ENCODE measurements around the gene TROAP. TPM values are rescaled to one million over a fixed set of nuclear protein-coding genes. Genes with fewer than 3 reads are reported as not detected.
"Not testable (repeated sequence)": the region's sequence is repeated elsewhere in the genome, so short reads cannot be mapped to it uniquely, and the experiment has no call there.

Gene TROAP, protein sequence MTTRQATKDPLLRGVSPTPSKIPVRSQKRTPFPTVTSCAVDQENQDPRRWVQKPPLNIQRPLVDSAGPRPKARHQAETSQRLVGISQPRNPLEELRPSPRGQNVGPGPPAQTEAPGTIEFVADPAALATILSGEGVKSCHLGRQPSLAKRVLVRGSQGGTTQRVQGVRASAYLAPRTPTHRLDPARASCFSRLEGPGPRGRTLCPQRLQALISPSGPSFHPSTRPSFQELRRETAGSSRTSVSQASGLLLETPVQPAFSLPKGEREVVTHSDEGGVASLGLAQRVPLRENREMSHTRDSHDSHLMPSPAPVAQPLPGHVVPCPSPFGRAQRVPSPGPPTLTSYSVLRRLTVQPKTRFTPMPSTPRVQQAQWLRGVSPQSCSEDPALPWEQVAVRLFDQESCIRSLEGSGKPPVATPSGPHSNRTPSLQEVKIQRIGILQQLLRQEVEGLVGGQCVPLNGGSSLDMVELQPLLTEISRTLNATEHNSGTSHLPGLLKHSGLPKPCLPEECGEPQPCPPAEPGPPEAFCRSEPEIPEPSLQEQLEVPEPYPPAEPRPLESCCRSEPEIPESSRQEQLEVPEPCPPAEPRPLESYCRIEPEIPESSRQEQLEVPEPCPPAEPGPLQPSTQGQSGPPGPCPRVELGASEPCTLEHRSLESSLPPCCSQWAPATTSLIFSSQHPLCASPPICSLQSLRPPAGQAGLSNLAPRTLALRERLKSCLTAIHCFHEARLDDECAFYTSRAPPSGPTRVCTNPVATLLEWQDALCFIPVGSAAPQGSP
- 1.6 and 8.9 TPM in 2 replicates for total RNA-seq

GRCh38 chr12:49322708-49323523 lies at the start of gene TROAP:
Gene TROAP, plus strand, starts transcription at chr12:49323255. Its CDS starts 354 bp downstream, at chr12:49323609.
- peak; percentile 99 for DNase-seq (ENCODE audit: low read depth in 2 of 2)

DNA sequence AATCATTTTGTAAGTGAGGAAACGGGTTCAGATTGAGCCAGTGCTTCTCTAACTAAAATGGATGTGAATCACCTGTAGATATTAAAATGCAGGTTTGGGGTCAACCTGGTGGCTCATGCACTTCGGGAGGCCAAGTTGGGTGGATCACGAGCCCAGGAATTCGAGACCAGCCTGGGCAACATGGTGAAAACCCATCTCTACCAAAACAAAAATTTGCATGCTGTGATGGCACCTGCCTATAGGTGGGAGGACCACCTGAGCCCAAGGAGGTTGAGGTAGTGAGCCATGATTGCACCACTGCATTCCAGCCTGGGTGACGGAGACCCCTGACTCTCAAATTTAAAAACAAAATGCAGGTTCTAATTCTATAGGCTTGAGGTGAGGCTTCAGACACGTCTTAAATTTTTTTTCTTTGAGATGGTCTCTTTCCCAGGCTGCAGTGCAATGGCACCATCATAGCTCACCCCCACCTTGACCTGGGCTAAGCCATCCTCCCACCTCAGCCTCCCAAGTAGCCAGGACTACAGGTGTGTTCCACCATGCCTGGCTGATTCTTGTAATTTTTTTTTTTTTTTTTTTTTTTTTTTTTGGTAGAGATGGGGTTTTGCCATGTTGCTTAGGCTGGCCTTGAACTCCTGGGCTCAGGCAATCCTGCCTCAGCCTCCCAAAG lies 49.2 kb upstream of the TROAP start:
- no peak for DNase-seq (ENCODE audit: low read depth in 2 of 2)

DNA sequence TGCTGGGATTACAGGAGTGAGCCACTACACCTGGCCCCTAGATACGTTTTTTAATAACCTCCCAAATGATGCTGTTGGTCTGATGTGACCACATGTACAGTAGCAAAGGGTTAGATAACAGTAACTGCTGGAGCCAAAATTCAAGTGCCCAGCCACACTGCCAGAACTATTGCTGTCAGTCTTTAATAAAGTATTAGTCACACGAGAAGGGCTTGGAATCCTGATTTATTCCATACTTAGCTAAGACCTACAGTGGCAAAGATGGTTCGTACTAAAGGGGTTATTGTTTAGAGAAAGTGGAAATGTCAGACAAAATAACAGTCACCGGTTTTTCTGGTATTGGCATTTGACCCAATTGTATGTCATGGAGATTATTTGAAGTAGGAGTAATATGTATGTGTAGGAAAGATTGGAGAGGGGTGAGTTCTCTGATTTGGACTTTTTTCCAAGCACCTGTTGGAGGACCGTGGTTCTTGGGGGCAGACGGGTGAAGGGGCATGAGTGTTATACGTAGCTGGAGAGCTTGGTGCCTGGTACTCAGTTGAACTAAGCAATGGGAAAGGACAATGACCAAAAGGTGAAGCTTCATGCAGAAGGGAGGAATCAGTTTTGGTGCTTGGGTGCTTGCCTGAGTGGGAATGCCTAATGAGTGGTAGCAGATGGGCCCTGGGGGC lies 48.5 kb upstream of the TROAP start:
- DNase-seq (ENCODE audit: low read depth in 2 of 2) = no peak

GRCh38 chr12:49276304-49277290 lies 46.5 kb upstream of the TROAP start:
- no peak for DNase-seq (ENCODE audit: low read depth in 2 of 2)

GRCh38 chr12:49277466-49277865 lies 45.6 kb upstream of the TROAP start:
- no peak for DNase-seq (ENCODE audit: low read depth in 2 of 2)

GRCh38 chr12:49279706-49280159 lies 43.3 kb upstream of the TROAP start:
- no peak for DNase-seq (ENCODE audit: low read depth in 2 of 2)

GRCh38 chr12:49280545-49280944 lies 42.5 kb upstream of the TROAP start:
- DNase-seq (ENCODE audit: low read depth in 2 of 2) = not testable (repeated sequence)

DNA sequence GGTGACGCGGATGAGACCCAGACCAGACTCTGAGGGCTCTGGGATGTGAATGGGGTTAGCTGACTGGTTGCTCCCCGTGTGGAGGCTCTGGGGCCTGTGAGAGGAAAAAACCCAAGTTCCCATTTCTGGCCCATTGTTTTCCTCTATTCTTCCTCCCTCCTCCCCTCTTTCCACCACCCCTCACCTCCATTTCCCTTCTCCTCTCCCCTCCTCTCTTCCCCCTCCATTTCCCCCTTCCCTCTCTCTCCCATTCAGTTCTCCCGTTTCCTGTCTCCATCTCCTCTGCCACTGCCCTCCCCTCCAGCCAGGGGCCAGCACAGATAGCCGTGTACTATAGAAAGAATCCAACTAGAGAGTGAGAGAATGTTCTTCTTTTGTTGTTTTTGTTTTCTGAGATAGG lies 40.8 kb upstream of the TROAP start:
- no peak for DNase-seq (ENCODE audit: low read depth in 2 of 2)

DNA sequence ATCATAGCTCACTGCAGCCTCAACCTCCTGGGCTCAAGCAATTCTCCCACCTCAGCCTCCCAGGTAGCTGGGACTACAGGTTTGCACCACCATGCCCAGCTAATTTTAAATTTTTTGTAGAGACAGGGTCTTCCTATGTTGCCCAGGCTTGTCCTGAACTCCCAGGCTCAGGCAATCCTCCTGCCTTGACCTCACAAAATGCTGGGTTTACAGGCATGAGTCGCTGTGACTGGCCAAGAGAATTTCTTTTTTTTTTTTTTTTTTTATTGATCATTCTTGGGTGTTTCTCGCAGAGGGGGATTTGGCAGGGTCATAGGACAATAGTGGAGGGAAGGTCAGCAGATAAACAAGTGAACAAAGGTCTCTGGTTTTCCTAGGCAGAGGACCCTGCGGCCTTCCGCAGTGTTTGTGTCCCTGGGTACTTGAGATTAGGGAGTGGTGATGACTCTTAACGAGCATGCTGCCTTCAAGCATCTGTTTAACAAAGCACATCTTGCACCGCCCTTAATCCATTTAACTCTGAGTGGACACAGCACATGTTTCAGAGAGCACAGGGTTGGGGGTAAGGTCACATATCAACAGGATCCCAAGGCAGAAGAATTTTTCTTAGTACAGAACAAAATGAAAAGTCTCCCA lies 40.2 kb upstream of the TROAP start:
- DNase-seq (ENCODE audit: low read depth in 2 of 2) = not testable (repeated sequence)

DNA sequence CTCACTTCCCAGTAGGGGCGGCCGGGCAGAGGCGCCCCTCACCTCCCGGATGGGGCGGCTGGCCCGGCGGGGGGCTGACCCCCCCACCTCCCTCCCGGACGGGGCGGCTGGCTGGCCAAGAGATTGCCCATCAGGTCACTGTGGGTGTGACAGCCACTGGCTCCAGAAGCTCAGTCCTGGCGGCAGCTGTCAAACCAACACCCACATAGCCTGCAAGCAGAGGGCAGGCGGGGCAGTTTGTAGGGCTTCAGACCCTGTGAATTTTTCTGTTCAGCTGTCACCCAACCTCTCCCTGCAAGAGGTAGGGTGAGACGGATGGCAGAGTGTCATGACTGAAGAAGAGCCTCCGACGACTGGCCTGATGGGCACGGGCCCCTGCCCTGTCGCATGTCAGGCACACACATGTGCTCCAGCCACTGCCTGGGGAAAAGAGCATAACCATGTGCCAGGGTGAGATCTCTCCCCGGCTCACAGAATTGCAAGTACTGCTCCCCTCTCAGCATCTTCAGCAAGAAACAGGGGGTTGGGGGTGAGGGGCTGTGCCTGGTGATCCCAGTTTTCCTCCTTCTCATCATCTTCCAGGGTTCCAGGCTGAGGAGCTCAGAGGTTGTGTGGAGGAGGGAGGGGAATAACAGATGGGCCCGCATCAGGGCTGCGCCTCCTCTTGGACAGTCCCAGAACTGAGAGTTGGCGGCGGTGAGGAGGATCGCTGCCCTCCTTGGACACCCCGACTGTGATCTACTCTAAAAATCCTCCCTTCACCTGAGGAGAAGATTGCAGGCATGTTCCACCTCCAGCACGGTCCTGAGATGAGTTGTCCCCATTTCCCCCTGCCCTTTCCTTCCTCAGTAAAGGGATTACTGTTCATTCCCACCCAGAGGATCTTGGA lies 39.3 kb upstream of the TROAP start:
- no peak for DNase-seq (ENCODE audit: low read depth in 2 of 2)

DNA sequence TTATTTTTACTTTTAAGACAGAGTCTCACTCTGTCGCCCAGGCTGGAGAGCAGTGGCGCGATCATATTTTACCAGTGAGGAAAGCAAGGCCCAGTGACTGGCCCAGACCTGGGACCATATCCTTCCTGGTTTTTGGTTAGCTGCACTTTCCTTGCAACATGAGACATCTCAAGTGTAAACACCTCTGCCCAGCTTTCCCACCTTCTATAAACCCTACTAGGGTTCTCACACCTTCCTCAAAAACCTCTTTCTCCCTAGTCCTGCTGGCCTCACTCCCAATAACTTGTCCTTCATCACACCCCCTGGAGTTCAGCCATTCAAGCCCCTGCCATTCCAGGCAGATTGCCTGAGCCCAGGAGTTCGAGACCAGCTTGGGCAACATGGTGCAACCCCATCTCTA lies 38.4 kb upstream of the TROAP start:
- no peak for DNase-seq (ENCODE audit: low read depth in 2 of 2)

DNA sequence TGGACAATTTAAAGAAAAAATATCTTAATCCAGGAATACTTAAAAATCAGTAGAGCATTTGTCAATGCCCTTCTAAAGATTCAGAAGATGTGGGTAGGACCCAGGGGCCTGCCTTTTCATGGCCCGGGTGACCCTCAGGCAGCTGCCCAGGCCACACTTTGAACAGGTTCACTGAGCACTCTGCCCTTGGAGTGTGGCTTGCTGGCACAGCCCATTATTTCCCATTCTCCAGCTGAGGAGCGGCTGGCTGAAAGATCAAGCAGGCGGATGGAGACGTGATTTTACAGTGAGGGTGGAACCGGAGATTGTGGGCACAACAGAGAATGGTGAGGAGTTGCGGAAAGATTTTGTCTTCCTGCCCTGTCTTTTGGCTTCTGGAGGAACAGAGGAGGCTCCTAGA lies 35.2 kb upstream of the TROAP start:
- no peak for DNase-seq (ENCODE audit: low read depth in 2 of 2)

DNA sequence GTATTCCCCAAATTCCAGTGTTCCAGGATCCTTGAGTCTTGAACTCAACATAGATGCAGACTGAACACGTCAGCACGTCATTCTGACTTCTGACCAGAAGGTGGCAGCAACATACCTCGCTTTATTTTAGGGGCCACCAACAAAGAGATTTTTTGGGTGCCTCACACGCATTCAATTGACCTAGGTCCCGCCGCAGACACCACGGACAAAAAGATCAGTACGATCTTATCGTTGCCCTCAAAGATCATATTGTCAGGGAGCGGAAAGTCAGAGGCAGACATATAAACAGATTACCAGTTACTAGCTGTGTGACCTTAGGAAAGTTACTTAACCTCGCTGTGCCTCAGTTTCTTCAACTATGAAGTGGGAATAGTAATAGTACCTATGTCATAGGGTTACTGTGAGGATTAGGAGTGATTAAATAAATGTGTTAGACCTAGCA lies 34.6 kb upstream of the TROAP start:
- DNase-seq (ENCODE audit: low read depth in 2 of 2) = peak; percentile 65 to 72

GRCh38 chr12:49288922-49289555 lies 34.0 kb upstream of the TROAP start:
- no peak for DNase-seq (ENCODE audit: low read depth in 2 of 2)

- no peak for DNase-seq (ENCODE audit: low read depth in 2 of 2)
These were observed 30.4 kb upstream of the TROAP start for GRCh38 chr12:49292729-49293055.

DNA sequence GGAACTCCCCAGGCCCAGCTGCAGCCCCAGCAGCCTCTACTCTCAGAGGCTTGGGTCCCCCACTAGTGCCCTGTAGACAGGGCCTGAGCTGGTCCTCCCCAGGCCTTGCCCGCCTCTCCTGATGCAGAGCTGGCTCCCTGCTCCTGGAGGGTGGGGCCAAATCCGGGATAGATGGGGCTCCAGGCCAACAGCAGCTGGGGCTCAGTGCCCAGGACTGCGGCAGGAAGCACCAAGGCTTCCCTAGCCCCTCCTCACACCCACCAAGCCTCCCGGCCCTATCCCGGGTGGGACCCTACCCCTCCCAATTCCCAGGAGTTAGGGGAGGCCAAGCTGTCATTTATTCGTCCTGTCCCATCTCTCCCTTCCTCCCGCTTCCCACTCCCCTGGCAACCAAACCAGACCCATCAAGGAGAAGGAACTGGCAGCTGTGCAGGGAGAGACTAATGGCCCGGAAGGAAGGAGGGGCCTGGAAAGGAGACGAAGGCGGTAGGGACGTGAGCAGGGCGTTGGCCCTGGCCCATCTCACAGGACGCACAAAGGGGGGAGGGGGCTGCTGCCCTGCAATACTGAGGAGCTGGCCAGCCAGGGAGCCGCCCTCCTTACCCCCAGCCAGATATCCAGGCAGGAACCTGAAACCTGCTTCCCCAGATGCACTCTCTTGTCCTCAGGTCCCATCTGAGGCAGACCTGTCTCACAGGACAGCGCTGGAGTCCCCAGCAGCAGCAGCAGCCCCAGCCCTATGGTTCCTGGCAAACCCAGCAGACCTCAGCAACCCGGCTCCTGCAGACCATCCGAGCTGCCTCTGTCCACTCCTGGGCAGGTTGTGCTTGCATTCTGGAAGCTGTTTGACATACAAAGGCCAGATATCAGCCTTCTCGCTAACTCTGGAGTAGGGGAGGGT lies 29.7 kb upstream of the TROAP start:
- no peak for DNase-seq (ENCODE audit: low read depth in 2 of 2)

Measured in lung microvascular endothelial cell (primary cell).